Neutrophil (primary cell): ENCODE data around the gene RTBDN.

Experiments
- H3K27ac ChIP-seq: fragments of 200-600 bp; sonication (generic); 2 replicates; pipeline ENCODE4 v1.5.1; 2016; ENCODE audit warnings: mild to moderate bottlenecking, moderate library complexity
- H3K27me3 ChIP-seq: fragments of 200-600 bp; sonication (generic); 2 replicates; pipeline ENCODE4 v1.6.0; 2016; ENCODE audit warnings: mild to moderate bottlenecking
- H3K36me3 ChIP-seq: fragments of 200-600 bp; sonication (generic); 2 replicates; pipeline ENCODE4 v1.5.1; 2017
- H3K4me1 ChIP-seq, 2 experiments: fragments of 200-600 bp in 1 of 2; sonication (generic) in 1 of 2; 1 replicate in 1 of 2; 2 replicates in 1 of 2; pipeline versions ENCODE4 v1.5.1 to v1.6.1; 2013 to 2016; ENCODE audit warnings: low read depth in 1 of 2, low read length in 1 of 2, mild to moderate bottlenecking in 1 of 2, moderate library complexity in 1 of 2; ENCODE audit not compliant: control insufficient read depth in 1 of 2, insufficient read depth in 1 of 2
- H3K4me3 ChIP-seq, 2 experiments: fragments of 200-600 bp in 1 of 2; sonication (generic) in 1 of 2; 1 replicate in 1 of 2; 2 replicates in 1 of 2; pipeline ENCODE4 v1.5.1; 2013 to 2016; ENCODE audit warnings: low read depth in 1 of 2, low read length in 1 of 2, mild to moderate bottlenecking in 1 of 2, moderate library complexity in 1 of 2
- H3K9me3 ChIP-seq: fragments of 200-600 bp; sonication (generic); 2 replicates; pipeline ENCODE4 v1.5.1; 2016
- TF ChIP-seq, protein P1 (sequence below): fragments of 200-600 bp; sonication (generic); IDR thresholded peaks from 2 replicates; pipeline ENCODE4 v1.5.1; 2016; ENCODE audit warnings: antibody characterized with exemption

The RTBDN gene

DNA sequence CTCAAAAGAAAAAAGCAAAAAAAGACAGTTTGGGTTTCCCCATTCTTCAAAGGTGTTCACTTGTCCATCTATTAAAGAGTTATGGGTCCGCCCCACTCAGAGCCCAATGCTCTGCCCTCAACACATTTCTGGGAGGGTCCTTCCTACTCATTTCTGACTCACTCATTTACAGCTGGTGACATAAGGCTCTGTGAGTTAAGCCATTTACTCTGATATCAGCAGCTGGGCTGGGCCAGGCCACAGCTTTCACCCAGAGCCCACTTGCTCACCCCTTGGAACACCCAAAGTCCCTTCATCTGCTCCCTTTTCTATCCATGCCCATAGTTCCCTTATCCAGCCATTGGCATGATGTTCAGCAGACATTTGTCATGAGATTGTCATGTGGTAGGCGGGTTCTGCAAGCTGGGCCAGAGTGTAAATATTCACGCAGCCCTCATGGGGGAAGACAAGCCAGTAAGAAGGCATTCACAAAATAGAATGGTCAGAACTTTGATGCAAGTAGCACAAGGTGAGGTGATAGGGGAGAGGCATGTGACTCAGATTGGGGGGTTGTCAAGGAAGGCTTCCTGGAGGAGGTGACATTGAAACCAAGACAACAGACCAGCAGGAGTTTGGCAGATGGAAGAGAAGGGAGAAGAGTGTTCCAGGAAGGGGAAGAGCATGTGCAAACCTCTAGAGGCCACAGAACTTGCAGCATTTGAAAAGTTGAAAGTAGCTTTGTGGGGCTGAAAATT, 9.8 kb upstream of the RTBDN start:
- Histone ChIP-seq H3K4me3 (no peak overlapping the region), H3K27ac (no peak overlapping the region), H3K36me3 (no peaks in the 10 kb centered on the region), H3K27me3 (peaks cover 96% of the 10 kb centered on the region), H3K9me3 (no peaks in the 10 kb centered on the region), H3K4me1 (peaks cover 11 to 16% of the 10 kb centered on the region in 2 experiments)
- TF ChIP-seq, protein P1, sequence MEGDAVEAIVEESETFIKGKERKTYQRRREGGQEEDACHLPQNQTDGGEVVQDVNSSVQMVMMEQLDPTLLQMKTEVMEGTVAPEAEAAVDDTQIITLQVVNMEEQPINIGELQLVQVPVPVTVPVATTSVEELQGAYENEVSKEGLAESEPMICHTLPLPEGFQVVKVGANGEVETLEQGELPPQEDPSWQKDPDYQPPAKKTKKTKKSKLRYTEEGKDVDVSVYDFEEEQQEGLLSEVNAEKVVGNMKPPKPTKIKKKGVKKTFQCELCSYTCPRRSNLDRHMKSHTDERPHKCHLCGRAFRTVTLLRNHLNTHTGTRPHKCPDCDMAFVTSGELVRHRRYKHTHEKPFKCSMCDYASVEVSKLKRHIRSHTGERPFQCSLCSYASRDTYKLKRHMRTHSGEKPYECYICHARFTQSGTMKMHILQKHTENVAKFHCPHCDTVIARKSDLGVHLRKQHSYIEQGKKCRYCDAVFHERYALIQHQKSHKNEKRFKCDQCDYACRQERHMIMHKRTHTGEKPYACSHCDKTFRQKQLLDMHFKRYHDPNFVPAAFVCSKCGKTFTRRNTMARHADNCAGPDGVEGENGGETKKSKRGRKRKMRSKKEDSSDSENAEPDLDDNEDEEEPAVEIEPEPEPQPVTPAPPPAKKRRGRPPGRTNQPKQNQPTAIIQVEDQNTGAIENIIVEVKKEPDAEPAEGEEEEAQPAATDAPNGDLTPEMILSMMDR: no peak

DNA sequence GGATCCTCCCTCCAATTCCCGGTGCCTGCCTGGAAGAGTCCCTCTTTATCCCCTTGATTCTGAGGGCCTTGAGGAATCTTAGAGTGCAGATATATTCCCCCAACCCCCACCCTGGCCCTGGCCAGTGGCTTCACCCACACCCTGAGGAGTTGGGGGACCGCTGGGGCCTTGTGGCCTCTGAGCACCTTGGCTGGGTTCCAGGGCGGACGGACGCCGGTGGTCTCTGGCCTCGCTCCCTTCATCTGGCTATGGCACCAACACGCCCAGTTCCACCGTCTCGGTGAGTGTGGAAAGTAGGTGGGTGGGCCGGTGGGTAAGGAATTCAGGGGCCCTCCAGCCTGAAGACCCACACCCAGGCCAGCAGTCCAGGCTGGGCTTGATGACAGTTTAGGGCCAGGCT, 8.9 kb upstream of the RTBDN start:
- Histone ChIP-seq H3K36me3 (no peaks in the 10 kb centered on the region), H3K9me3 (no peaks in the 10 kb centered on the region), H3K4me1 (peaks cover 11 to 22% of the 10 kb centered on the region in 2 experiments), H3K27ac (no peak overlapping the region), H3K4me3 (no peak overlapping the region), H3K27me3 (peaks cover 100% of the 10 kb centered on the region)
- TF ChIP-seq, protein P1: no peak

DNA sequence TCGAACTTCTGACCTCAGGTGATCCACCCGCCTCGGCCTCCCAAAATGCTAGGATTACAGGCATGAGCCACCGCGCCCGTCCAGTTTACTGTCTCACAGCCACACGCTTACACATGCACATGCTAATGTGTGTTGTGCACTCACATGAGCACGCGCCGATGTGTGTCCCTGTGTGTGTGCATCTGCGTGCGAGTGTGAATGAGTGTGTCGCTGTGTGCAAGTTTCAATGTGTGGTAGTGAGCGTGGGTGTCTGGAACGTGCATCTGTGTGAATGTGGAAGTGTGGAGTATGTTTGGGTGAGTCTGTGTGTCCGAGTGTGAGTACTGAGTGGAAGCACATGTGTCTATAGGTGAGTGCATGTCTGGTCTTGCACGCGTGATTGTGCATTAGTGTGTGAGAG, 8.1 kb upstream of the RTBDN start:
- Histone ChIP-seq H3K4me3 (no peak overlapping the region), H3K27me3 (peaks cover 100% of the 10 kb centered on the region), H3K27ac (no peak overlapping the region), H3K4me1 (peaks cover 11 to 17% of the 10 kb centered on the region in 2 experiments), H3K9me3 (no peaks in the 10 kb centered on the region), H3K36me3 (no peaks in the 10 kb centered on the region)
- TF ChIP-seq, protein P1: no peak

DNA sequence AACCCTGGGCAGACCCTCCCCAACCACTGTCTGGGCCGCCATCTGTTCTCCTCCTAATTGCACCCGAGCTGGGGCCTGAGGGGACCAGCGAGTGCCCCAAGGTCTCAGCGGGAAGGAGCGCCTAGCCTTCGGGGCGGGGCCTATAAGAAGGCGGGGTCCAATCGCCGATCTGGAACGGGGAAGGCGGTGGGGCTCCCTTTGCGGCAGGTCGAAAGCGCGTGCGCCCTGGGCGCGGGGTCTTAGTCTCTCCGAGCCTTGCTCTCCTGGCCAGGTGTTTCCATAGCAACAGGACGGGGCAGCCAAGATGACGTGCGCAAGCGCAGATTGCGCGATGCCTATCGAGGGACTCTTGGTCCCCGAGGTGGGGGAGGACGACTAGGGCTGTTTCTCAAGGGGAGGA, 6.7 kb upstream of the RTBDN start:
- Histone ChIP-seq H3K9me3 (no peaks in the 10 kb centered on the region), H3K27ac (no peak overlapping the region), H3K27me3 (peaks cover 100% of the 10 kb centered on the region), H3K4me3 (peak overlapping the region in 1 of 2 experiments; percentile 12), H3K36me3 (no peaks in the 10 kb centered on the region), H3K4me1 (peaks cover 6 to 14% of the 10 kb centered on the region in 2 experiments)
- TF ChIP-seq, protein P1: no peak

DNA sequence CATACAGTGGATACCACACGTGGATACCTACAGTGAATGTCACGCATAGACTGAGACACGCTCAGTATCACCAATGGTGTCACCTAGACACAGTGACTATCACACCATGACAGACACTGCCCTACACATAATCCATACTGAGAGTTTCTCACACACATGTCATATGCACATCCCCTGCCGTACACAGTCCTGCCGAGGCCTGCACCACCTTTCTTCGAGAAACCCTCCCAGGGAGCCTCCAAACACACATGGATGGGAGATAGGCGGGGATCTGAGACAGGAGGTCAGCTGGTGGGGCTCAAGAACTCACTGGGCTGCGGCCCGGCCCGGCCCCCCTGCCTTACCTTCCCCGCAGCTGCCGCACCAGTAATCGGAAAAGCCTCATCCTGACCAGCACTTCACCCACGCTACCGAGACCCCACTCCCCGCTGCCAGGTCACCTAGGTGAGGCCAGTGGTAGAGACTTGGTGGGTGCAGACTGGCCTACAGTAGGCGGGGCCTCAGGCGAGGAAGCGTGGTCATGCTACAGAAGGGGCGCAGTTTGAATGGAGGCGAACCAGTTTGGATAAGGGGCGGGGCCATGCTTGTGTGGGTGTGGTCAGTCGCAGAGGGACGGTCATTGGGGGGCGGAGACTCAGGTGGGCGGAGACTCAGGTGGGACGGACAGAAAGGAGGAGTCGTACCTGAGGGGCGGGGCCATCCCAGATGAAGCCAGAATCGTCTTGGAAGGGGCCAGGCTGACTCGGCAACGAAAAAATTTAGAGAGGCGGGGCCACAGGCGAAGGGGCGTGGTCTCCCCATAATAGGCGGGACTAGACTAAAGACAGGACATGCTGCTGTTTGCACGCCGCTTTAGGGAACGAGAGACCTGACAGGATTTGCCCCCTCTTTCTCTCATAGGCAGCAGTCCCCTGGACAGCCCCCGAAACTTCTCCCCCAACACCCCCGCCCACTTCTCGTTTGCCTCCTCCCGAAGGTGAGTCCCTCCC, 6.0 kb upstream of the RTBDN start:
- peaks cover 100% of the 10 kb centered on the region for H3K27me3 ChIP-seq

More for the DNA sequence above, 6.0 kb upstream of the RTBDN start:
- Histone ChIP-seq H3K4me1 (peaks cover 6 to 14% of the 10 kb centered on the region in 2 experiments), H3K36me3 (no peaks in the 10 kb centered on the region), H3K4me3 (no peak overlapping the region), H3K27ac (no peak overlapping the region), H3K9me3 (no peaks in the 10 kb centered on the region)
- TF ChIP-seq, protein P1: no peak
